ENCODE results near the gene RLBP1. TPM values are rescaled to one million over a fixed set of nuclear protein-coding genes. Genes with fewer than 3 reads are reported as not detected.

The RLBP1 gene
- total and polyA plus RNA-seq, 9 of the 15 experiments (the other 6 are each of a cell fraction or from before 2014, with no cell fraction given), result 0.05 TPM; not detected in 8

- TF ChIP-seq RNF219 (CRISPR knock-in tag; IDR thresholded peaks at IDR 0.05), result no peak
- TF ChIP-seq POLR2AphosphoS2 (IDR thresholded peaks at IDR 0.05; ENCODE audit: low read length), result no peak
- TF ChIP-seq, protein P1, sequence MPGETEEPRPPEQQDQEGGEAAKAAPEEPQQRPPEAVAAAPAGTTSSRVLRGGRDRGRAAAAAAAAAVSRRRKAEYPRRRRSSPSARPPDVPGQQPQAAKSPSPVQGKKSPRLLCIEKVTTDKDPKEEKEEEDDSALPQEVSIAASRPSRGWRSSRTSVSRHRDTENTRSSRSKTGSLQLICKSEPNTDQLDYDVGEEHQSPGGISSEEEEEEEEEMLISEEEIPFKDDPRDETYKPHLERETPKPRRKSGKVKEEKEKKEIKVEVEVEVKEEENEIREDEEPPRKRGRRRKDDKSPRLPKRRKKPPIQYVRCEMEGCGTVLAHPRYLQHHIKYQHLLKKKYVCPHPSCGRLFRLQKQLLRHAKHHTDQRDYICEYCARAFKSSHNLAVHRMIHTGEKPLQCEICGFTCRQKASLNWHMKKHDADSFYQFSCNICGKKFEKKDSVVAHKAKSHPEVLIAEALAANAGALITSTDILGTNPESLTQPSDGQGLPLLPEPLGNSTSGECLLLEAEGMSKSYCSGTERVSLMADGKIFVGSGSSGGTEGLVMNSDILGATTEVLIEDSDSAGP (CRISPR knock-in tag; IDR thresholded peaks at IDR 0.05), result no peak
- no peak for TF ChIP-seq L3MBTL2 (IDR thresholded peaks at IDR 0.05)
- no peak for TF ChIP-seq ZNF316 (IDR thresholded peaks at IDR 0.05)
- TF ChIP-seq PHTF2 (CRISPR knock-in tag; IDR thresholded peaks at IDR 0.05), result no peak
Measured at GRCh38 chr15:89227425-89227824, 6.0 kb upstream of the RLBP1 start (continued).

All from K562 (cell line).